K562 (cell line): ENCODE data around the gene SYVN1. TPM values are rescaled to one million over a fixed set of nuclear protein-coding genes. Genes with fewer than 3 reads are reported as not detected.

ENCODE experiments used
- BRCA1 ChIP-seq, 2 experiments: fragments of 450-650 bp in 1 of 2; sonication (generic) in 1 of 2; formaldehyde crosslinking in 1 of 2; IDR thresholded peaks; 2 replicates each; pipeline versions ENCODE4 v1.5.0 to v1.6.1; 2017 to 2020; ENCODE audit warnings: mild to moderate bottlenecking in 1 of 2, missing genetic modification reagents in 1 of 2
- CBFA2T3 ChIP-seq: fragments of 450-650 bp; IDR thresholded peaks from 2 replicates; pipeline ENCODE4 v1.6.1; 2017
- CHD2 ChIP-seq: IDR thresholded peaks from 2 replicates; pipeline ENCODE4 v1.6.1; 2011; ENCODE audit warnings: low read depth, low read length
- CREB1 ChIP-seq, 2 experiments: sonication (generic) in 1 of 2; formaldehyde crosslinking in 1 of 2; IDR thresholded peaks; 2 replicates each; pipeline versions ENCODE4 v1.6.1 to v1.8.0; 2012 to 2022; ENCODE audit warnings: inconsistent platforms in 1 of 2, mild to moderate bottlenecking in 1 of 2, missing genetic modification reagents in 1 of 2, moderate library complexity in 1 of 2
- CXXC5 ChIP-seq: fragments of 250-450 bp; sonication (Bioruptor Pico); IDR thresholded peaks from 2 replicates; pipeline ENCODE4 v1.8.0; 2022; ENCODE audit warnings: inconsistent platforms, mild to moderate bottlenecking, moderate library complexity
- DLX4 ChIP-seq: fragments of 250-450 bp; sonication (Bioruptor Pico); IDR thresholded peaks from 2 replicates; pipeline ENCODE4 v1.6.1; 2021; ENCODE audit warnings: mild to moderate bottlenecking
- ETV5 ChIP-seq: sonication (generic); formaldehyde crosslinking; IDR thresholded peaks from 2 replicates; pipeline ENCODE4 v1.4.0; 2020; ENCODE audit warnings: low read depth, mild to moderate bottlenecking, missing genetic modification reagents
- ETV6 ChIP-seq, 3 experiments: fragments of 150-350 bp in 1 of 3; sonication (generic) in 1 of 3; formaldehyde crosslinking in 1 of 3; IDR thresholded peaks; 2 replicates each; pipeline versions ENCODE4 v1.6.1 to v1.8.0; 2014 to 2022; ENCODE audit warnings: borderline replicate concordance in 2 of 3, low read depth in 2 of 3, antibody characterized with exemption in 1 of 3, low read length in 1 of 3, mild to moderate bottlenecking in 1 of 3, missing genetic modification reagents in 1 of 3
- MIER1 ChIP-seq: fragments of 450-650 bp; IDR thresholded peaks from 2 replicates; pipeline ENCODE4 v1.6.1; 2016; ENCODE audit warnings: antibody characterized with exemption, mild to moderate bottlenecking, low read depth
- MYC ChIP-seq, 2 experiments: fragments of 250-450 bp in 1 of 2; sonication (Bioruptor Pico) in 1 of 2; IDR thresholded peaks; 2 replicates each; pipeline versions ENCODE4 v1.5.1 to v1.6.1; 2012 to 2021; ENCODE audit warnings: low read depth in 2 of 2, borderline replicate concordance in 1 of 2, improper control_type of control experiment in 1 of 2, low read length in 1 of 2, mild to moderate bottlenecking in 1 of 2, moderate library complexity in 1 of 2
- NFE2L1 ChIP-seq: fragments of 450-650 bp; IDR thresholded peaks from 2 replicates; pipeline ENCODE4 v1.6.1; 2016; ENCODE audit warnings: missing genetic modification characterization, low read depth, mild to moderate bottlenecking, missing compliant biosample characterization, moderate library complexity, borderline replicate concordance
- NR2C1 ChIP-seq, 2 experiments: fragments of 450-650 bp; IDR thresholded peaks; 2 replicates each; pipeline ENCODE4 v1.6.1; 2017; ENCODE audit warnings: mild to moderate bottlenecking in 2 of 2, antibody characterized with exemption in 1 of 2, inconsistent platforms in 1 of 2, missing compliant biosample characterization in 1 of 2, missing genetic modification characterization in 1 of 2
- PPARD ChIP-seq: fragments of 250-450 bp; sonication (Bioruptor Pico); IDR thresholded peaks from 2 replicates; pipeline ENCODE4 v1.8.0; 2022; ENCODE audit warnings: inconsistent platforms, mild to moderate bottlenecking, moderate library complexity
- SMAD3 ChIP-seq: fragments of 450-650 bp; formaldehyde crosslinking; conservative IDR thresholded peaks from 2 replicates; pipeline ENCODE4 v1.4.0; 2020; ENCODE audit warnings: mild to moderate bottlenecking
- SPI1 ChIP-seq: IDR thresholded peaks from 2 replicates; pipeline ENCODE4 v1.6.1; 2011; ENCODE audit warnings: low read depth, low read length, control low read depth, borderline replicate concordance
- SUPT5H ChIP-seq: fragments of 450-650 bp; IDR thresholded peaks from 2 replicates; pipeline ENCODE4 v1.6.1; 2016
- TAF7 ChIP-seq: fragments of 450-650 bp; IDR thresholded peaks from 2 replicates; pipeline ENCODE4 v1.6.1; 2016; ENCODE audit warnings: missing genetic modification characterization, missing compliant biosample characterization
- ZKSCAN1 ChIP-seq: fragments of 150-350 bp; IDR thresholded peaks from 2 replicates; pipeline ENCODE4 v1.6.1; 2016; ENCODE audit warnings: low read depth, low read length
- ZKSCAN3 ChIP-seq: fragments of 250-450 bp; sonication (Bioruptor Pico); IDR thresholded peaks from 2 replicates; pipeline ENCODE4 v1.4.0; 2020
- ZNF75A ChIP-seq: fragments of 450-650 bp; formaldehyde crosslinking; IDR thresholded peaks from 2 replicates; pipeline ENCODE4 v1.4.0; 2020; ENCODE audit warnings: mild to moderate bottlenecking
- polyA plus RNA-seq, 8 experiments: library from polyadenylated mRNA; depleted of rRNA in 4 of 8; stranded (reverse) in 5 of 8; unstranded in 3 of 8; fragments of >200 nt; fragmentation: Nextera tagmentation in 2 of 8; fragmentation: Illumina TruSeq in 1 of 8; extraction: Ambion mirVana in 2 of 8; extraction: Trizol in 1 of 8; gene quantifications; 2 replicates each; pipeline versions ENCODE4 v1.2.1 to v1.2.3, GENCODE V29; 2011 to 2014; ENCODE audit warnings: inconsistent platforms in 1 of 8, missing spikeins in 1 of 8
- total RNA-seq, 7 experiments: library from RNA; depleted of rRNA in 6 of 7; stranded (reverse); fragments of >200 nt in 6 of 7; fragmentation: Illumina TruSeq in 2 of 7; extraction: Trizol in 2 of 7; gene quantifications; 2 replicates each; pipeline versions ENCODE4 v1.2.1 to v1.2.3, GENCODE V29; 2011 to 2021; ENCODE audit warnings: low replicate concordance in 1 of 7
- TF ChIP-seq, protein P1 (sequence below), 2 experiments: IDR thresholded peaks in 1 of 2; conservative IDR thresholded peaks in 1 of 2; 2 replicates each; pipeline ENCODE4 v1.6.1; 2016; ENCODE audit warnings: low read depth in 2 of 2, mild to moderate bottlenecking in 1 of 2, missing compliant biosample characterization in 1 of 2, missing genetic modification characterization in 1 of 2, moderate library complexity in 1 of 2
- TF ChIP-seq, protein P2 (sequence below): fragments of 450-650 bp; IDR thresholded peaks from 2 replicates; pipeline ENCODE4 v1.6.1; 2016; ENCODE audit warnings: borderline replicate concordance

SYVN1 gene
- total and polyA plus RNA-seq, 9 of the 15 experiments (the other 6 are each of a cell fraction or from before 2014, with no cell fraction given) = 0.41 to 47.4 (median 9.9) TPM

GRCh38 chr11:65116370-65117205, 17.7 kb downstream of the SYVN1 start (continued):
- TF ChIP-seq SMAD3 (CRISPR knock-in tag) = no peak
- no peak for TF ChIP-seq CXXC5
- TF ChIP-seq SUPT5H = no peak; the same call in 1 of the 2 replicates
- TF ChIP-seq SPI1 = no peak
- no peak for TF ChIP-seq CBFA2T3
- TF ChIP-seq, protein P1, sequence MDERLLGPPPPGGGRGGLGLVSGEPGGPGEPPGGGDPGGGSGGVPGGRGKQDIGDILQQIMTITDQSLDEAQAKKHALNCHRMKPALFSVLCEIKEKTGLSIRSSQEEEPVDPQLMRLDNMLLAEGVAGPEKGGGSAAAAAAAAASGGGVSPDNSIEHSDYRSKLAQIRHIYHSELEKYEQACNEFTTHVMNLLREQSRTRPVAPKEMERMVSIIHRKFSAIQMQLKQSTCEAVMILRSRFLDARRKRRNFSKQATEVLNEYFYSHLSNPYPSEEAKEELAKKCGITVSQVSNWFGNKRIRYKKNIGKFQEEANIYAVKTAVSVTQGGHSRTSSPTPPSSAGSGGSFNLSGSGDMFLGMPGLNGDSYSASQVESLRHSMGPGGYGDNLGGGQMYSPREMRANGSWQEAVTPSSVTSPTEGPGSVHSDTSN (CRISPR knock-in tag; IDR thresholded peaks at IDR 0.05; ENCODE audit: low read depth) = no peak
- TF ChIP-seq, protein P1 (tag; conservative IDR thresholded peaks at IDR 0.05; ENCODE audit: low read depth) = no peak
- no peak for TF ChIP-seq ZKSCAN3 (CRISPR knock-in tag)
- TF ChIP-seq TAF7 (tag) = no peak
- TF ChIP-seq ETV5 (CRISPR knock-in tag) = no peak
- no peak for TF ChIP-seq NR2C1 (IDR thresholded peaks at IDR 0.05)
- TF ChIP-seq NR2C1 (tag; IDR thresholded peaks at IDR 0.05) = no peak
- no peak for TF ChIP-seq PPARD (CRISPR knock-in tag)
- TF ChIP-seq BRCA1 (IDR thresholded peaks at IDR 0.05) = no peak
- no peak for TF ChIP-seq BRCA1 (CRISPR knock-in tag; IDR thresholded peaks at IDR 0.05)
- no peak for TF ChIP-seq ZNF75A (CRISPR knock-in tag)
- TF ChIP-seq NFE2L1 (tag) = no peak
- no peak for TF ChIP-seq CHD2
- TF ChIP-seq, protein P2, sequence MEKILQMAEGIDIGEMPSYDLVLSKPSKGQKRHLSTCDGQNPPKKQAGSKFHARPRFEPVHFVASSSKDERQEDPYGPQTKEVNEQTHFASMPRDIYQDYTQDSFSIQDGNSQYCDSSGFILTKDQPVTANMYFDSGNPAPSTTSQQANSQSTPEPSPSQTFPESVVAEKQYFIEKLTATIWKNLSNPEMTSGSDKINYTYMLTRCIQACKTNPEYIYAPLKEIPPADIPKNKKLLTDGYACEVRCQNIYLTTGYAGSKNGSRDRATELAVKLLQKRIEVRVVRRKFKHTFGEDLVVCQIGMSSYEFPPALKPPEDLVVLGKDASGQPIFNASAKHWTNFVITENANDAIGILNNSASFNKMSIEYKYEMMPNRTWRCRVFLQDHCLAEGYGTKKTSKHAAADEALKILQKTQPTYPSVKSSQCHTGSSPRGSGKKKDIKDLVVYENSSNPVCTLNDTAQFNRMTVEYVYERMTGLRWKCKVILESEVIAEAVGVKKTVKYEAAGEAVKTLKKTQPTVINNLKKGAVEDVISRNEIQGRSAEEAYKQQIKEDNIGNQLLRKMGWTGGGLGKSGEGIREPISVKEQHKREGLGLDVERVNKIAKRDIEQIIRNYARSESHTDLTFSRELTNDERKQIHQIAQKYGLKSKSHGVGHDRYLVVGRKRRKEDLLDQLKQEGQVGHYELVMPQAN = no peak
- no peak for TF ChIP-seq ETV6 (IDR thresholded peaks at IDR 0.05; ENCODE audit: borderline replicate concordance in 1 of 2, low read depth in 2 of 2, low read length in 1 of 2)
- peak; percentile 80; the same call in 1 of the 2 replicates for TF ChIP-seq ETV6 (CRISPR knock-in tag; IDR thresholded peaks at IDR 0.05; ENCODE audit: borderline replicate concordance)
- no peak for TF ChIP-seq CREB1 (IDR thresholded peaks at IDR 0.05)
- TF ChIP-seq CREB1 (CRISPR knock-in tag; IDR thresholded peaks at IDR 0.05) = peak; percentile 56; the same call in 1 of the 2 replicates
- no peak for TF ChIP-seq ZKSCAN1
- no peak for TF ChIP-seq MIER1
- peak; percentile 39; the same call in 1 of the 2 replicates for TF ChIP-seq MYC (IDR thresholded peaks at IDR 0.05; ENCODE audit: low read depth, low read length)
- no peak for TF ChIP-seq MYC (CRISPR knock-in tag; IDR thresholded peaks at IDR 0.05; ENCODE audit: borderline replicate concordance, low read depth)
- TF ChIP-seq DLX4 (CRISPR knock-in tag) = no peak
